ENCODE results near the gene LRRC9.

DNA sequence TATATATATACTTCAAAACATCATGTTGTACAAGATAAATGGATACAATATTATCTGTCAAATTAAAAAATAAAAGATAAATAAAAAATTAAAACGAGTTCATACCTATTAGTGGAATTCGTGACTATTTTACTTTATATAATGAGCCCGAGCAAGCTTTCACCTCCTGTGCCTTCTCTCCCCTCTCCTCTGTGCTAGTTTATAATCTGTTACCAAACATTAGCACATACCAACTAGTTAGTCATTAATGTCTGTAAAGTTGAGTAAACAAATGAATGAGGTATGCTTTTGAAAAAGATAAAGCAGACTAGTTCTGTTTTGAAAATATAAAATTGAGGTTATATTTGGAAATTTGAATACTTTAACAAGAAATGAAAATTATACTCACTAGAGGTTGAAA is 84.0 kb downstream of the LRRC9 start:
- TF ChIP-seq, protein P1, sequence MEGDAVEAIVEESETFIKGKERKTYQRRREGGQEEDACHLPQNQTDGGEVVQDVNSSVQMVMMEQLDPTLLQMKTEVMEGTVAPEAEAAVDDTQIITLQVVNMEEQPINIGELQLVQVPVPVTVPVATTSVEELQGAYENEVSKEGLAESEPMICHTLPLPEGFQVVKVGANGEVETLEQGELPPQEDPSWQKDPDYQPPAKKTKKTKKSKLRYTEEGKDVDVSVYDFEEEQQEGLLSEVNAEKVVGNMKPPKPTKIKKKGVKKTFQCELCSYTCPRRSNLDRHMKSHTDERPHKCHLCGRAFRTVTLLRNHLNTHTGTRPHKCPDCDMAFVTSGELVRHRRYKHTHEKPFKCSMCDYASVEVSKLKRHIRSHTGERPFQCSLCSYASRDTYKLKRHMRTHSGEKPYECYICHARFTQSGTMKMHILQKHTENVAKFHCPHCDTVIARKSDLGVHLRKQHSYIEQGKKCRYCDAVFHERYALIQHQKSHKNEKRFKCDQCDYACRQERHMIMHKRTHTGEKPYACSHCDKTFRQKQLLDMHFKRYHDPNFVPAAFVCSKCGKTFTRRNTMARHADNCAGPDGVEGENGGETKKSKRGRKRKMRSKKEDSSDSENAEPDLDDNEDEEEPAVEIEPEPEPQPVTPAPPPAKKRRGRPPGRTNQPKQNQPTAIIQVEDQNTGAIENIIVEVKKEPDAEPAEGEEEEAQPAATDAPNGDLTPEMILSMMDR (IDR thresholded peaks at IDR 0.05) = no peak
- TF ChIP-seq POLR2AphosphoS5 (IDR thresholded peaks at IDR 0.05) (no peak), POLR2A (IDR thresholded peaks at IDR 0.05) (no peak)

All from upper lobe of left lung (tissue), 4 donors.